GM23338 (cell line): ENCODE data around the gene FILIP1L. TPM values are rescaled to one million over a fixed set of nuclear protein-coding genes. Genes with fewer than 3 reads are reported as not detected.

Source experiments
- ATAC-seq: fragments of 200-7000 bp; cut with Tn5 transposase; 3 replicates; pipeline ENCODE4 v1.9.1; 2020
- DNase-seq: peaks from one replicate; pipeline ENCODE4 v3.0.0-alpha.2; 2015; ENCODE audit warnings: low spot score
- H2AFZ ChIP-seq: fragments of 200-600 bp; sonication (generic); 2 replicates; pipeline ENCODE4 v1.8.0; 2016; ENCODE audit warnings: antibody characterized with exemption, mild to moderate bottlenecking, moderate library complexity
- H3F3A ChIP-seq: fragments of 200-600 bp; sonication (generic); replicated peaks from 2 replicates; pipeline ENCODE4 v1.8.0; 2017; ENCODE audit warnings: antibody characterized with exemption, mixed run types, low read depth
- H3K27ac ChIP-seq: fragments of 200-600 bp; sonication (generic); 2 replicates; pipeline ENCODE4 v1.6.1; 2016; ENCODE audit warnings: low read depth
- H3K27me3 ChIP-seq: fragments of 200-600 bp; sonication (generic); 2 replicates; pipeline ENCODE4 v1.8.0; 2016; ENCODE audit warnings: mild to moderate bottlenecking, mixed run types, moderate library complexity; ENCODE audit not compliant: insufficient read depth
- H3K36me3 ChIP-seq: fragments of 200-600 bp; sonication (generic); 2 replicates; pipeline ENCODE4 v1.8.0; 2016; ENCODE audit warnings: mild to moderate bottlenecking; ENCODE audit not compliant: insufficient read depth
- H3K4me1 ChIP-seq: fragments of 200-600 bp; sonication (generic); 2 replicates; pipeline ENCODE4 v1.8.0; 2016; ENCODE audit warnings: mild to moderate bottlenecking, moderate library complexity; ENCODE audit not compliant: insufficient read depth
- H3K4me2 ChIP-seq: fragments of 200-600 bp; sonication (generic); 2 replicates; pipeline ENCODE4 v1.7.1; 2017; ENCODE audit warnings: mixed run types
- H3K4me3 ChIP-seq: fragments of 200-600 bp; sonication (generic); 2 replicates; pipeline ENCODE4 v1.6.1; 2016; ENCODE audit warnings: mixed run types
- H3K79me2 ChIP-seq: fragments of 200-600 bp; sonication (generic); replicated peaks from 2 replicates; pipeline ENCODE4 v1.8.0; 2017; ENCODE audit warnings: mild to moderate bottlenecking; ENCODE audit not compliant: insufficient read depth
- H3K9me2 ChIP-seq: fragments of 200-600 bp; sonication (generic); 2 replicates; pipeline ENCODE4 v1.8.0; 2017; ENCODE audit not compliant: insufficient read depth
- H4K20me1 ChIP-seq: fragments of 200-600 bp; sonication (generic); replicated peaks from 2 replicates; pipeline ENCODE4 v1.8.0; 2017; ENCODE audit warnings: mild to moderate bottlenecking; ENCODE audit not compliant: insufficient read depth
- H3K27ac Mint-ChIP-seq: 2 replicates; pipeline ENCODE4 v1.8.0; 2020; ENCODE audit warnings: inconsistent platforms, mild to moderate bottlenecking, moderate library complexity, mixed read lengths
- H3K27me3 Mint-ChIP-seq: 3 replicates; pipeline ENCODE4 v1.8.0; 2022; ENCODE audit warnings: low read depth, mild to moderate bottlenecking, moderate library complexity, mixed read lengths, inconsistent platforms; ENCODE audit not compliant: insufficient read depth, poor library complexity
- H3K36me3 Mint-ChIP-seq: 3 replicates; pipeline ENCODE4 v1.8.0; 2021; ENCODE audit warnings: low read depth, mild to moderate bottlenecking, inconsistent platforms, moderate library complexity, mixed read lengths
- H3K4me1 Mint-ChIP-seq: 3 replicates; pipeline ENCODE4 v1.8.0; 2020; ENCODE audit warnings: mild to moderate bottlenecking, inconsistent platforms, mixed read lengths
- H3K4me3 Mint-ChIP-seq: 3 replicates; pipeline ENCODE4 v1.8.0; 2021; ENCODE audit warnings: moderate library complexity, mild to moderate bottlenecking, inconsistent platforms, mixed read lengths
- H3K9me3 Mint-ChIP-seq: 3 replicates; pipeline ENCODE4 v1.8.0; 2020; ENCODE audit warnings: moderate library complexity, mild to moderate bottlenecking, inconsistent platforms, mixed read lengths
- CREB1 ChIP-seq: fragments of 250-450 bp; sonication (Bioruptor Pico); IDR thresholded peaks from 2 replicates; pipeline ENCODE4 v1.5.0; 2020; ENCODE audit warnings: low read depth, mild to moderate bottlenecking, moderate library complexity
- CTCF ChIP-seq, 2 experiments: fragments of 200-600 bp in 1 of 2; sonication (generic) in 1 of 2; conservative IDR thresholded peaks; 2 replicates each; pipeline versions ENCODE4 v1.5.1 to v1.6.1; 2016 to 2017; ENCODE audit warnings: antibody characterized with exemption in 2 of 2, low read depth in 2 of 2, mild to moderate bottlenecking in 2 of 2, moderate library complexity in 1 of 2
- ETS1 ChIP-seq: IDR thresholded peaks from 2 replicates; pipeline ENCODE4 v1.6.1; 2016; ENCODE audit warnings: antibody characterized with exemption
- REST ChIP-seq: IDR thresholded peaks from one replicate; pipeline ENCODE4 v1.6.1; 2018; ENCODE audit warnings: antibody characterized with exemption; ENCODE audit not compliant: unreplicated experiment
- STAT1 ChIP-seq: IDR thresholded peaks from one replicate; pipeline ENCODE4 v1.6.1; 2016; ENCODE audit warnings: antibody characterized with exemption; ENCODE audit not compliant: unreplicated experiment
- ZNF114 ChIP-seq: fragments of 250-450 bp; sonication (Bioruptor Pico); IDR thresholded peaks from 2 replicates; pipeline ENCODE4 v1.5.0; 2020; ENCODE audit warnings: mild to moderate bottlenecking, moderate library complexity
- ZNF331 ChIP-seq: fragments of 250-450 bp; sonication (Bioruptor Pico); IDR thresholded peaks from 2 replicates; pipeline ENCODE4 v1.5.0; 2020; ENCODE audit warnings: low read depth, mild to moderate bottlenecking, moderate library complexity
- ZNF462 ChIP-seq: fragments of 250-450 bp; sonication (Bioruptor Pico); IDR thresholded peaks from 2 replicates; pipeline ENCODE4 v1.5.0; 2020; ENCODE audit warnings: mild to moderate bottlenecking, moderate library complexity
- polyA plus RNA-seq: library from polyadenylated mRNA; unstranded; fragments of >200 nt; fragmentation: Nextera tagmentation; extraction: Ambion mirVana; gene quantifications from 2 replicates; pipeline ENCODE4 v1.2.1, GENCODE V29; 2016
- total RNA-seq: library from RNA; depleted of rRNA; stranded (reverse); fragments of >200 nt; shearing (Covaris generic); gene quantifications from 2 replicates; pipeline ENCODE4 v1.2.3, GENCODE V29; 2014

The FILIP1L gene
- total and polyA plus RNA-seq, 2 experiments from 2014 or later: 1.6 TPM; not detected in 1

GRCh38 chr3:99947356-99947755 lies 166.9 kb downstream of the FILIP1L start:
- no peak for DNase-seq
- Mint-ChIP-seq H3K4me3 (no peak overlapping the region), H3K27me3 (peaks cover 2% of the 10 kb centered on the region), H3K4me1 (peaks cover 36% of the 10 kb centered on the region), H3K9me3 (no peaks in the 10 kb centered on the region), H3K27ac (no peak overlapping the region), H3K36me3 (no peaks in the 10 kb centered on the region)
- H3K4me2 ChIP-seq: no peak overlapping the region
- H3K27me3 ChIP-seq: no peaks in the 10 kb centered on the region
- no peak for ATAC-seq
- no peak overlapping the region for H2AFZ ChIP-seq
- no peak overlapping the region for H3K4me3 ChIP-seq
- no peaks in the 10 kb centered on the region for H3F3A ChIP-seq
- H3K9me2 ChIP-seq: no peaks in the 10 kb centered on the region
- TF ChIP-seq ZNF331 (CRISPR knock-in tag): no peak
- TF ChIP-seq ETS1: no peak
- TF ChIP-seq CTCF (conservative IDR thresholded peaks at IDR 0.05; ENCODE audit: low read depth in 2 of 2): no peak
- TF ChIP-seq CREB1 (CRISPR knock-in tag): no peak
- no peak for TF ChIP-seq ZNF114
- no peak for TF ChIP-seq ZNF462 (CRISPR knock-in tag)
- no peak for TF ChIP-seq STAT1
- no peak for TF ChIP-seq REST
- no peaks in the 10 kb centered on the region for H3K79me2 ChIP-seq
- H3K27ac ChIP-seq: no peak overlapping the region
- H3K4me1 ChIP-seq: peaks cover 39% of the 10 kb centered on the region
- no peaks in the 10 kb centered on the region for H3K36me3 ChIP-seq
- no peaks in the 10 kb centered on the region for H4K20me1 ChIP-seq
